T-helper 17 cell (primary cell): ENCODE measurements around the gene POLA2. TPM values are rescaled to one million over a fixed set of nuclear protein-coding genes. Genes with fewer than 3 reads are reported as not detected.
"Not testable (repeated sequence)": the region's sequence is repeated elsewhere in the genome, so short reads cannot be mapped to it uniquely, and the experiment has no call there.

Experiments
- ATAC-seq: fragments of 150-1000 bp; cut with Tn5 transposase; 2 replicates; pipeline ENCODE4 v1.10.0; 2021; ENCODE audit warnings: mild to moderate bottlenecking, moderate library complexity
- DNase-seq, 3 donors: peaks; one replicate each; pipeline versions ENCODE4 v3.0.0 to v3.0.0-alpha.2; 2020 to 2021
- H3K9me3 ChIP-seq: one replicate; pipeline ENCODE4 v1.7.0; 2013; ENCODE audit warnings: low read length, mild to moderate bottlenecking; ENCODE audit not compliant: control insufficient read depth, poor library complexity, severe bottlenecking
- H3K27ac Mint-ChIP-seq: one replicate; pipeline ENCODE4 v1.8.0; 2022; ENCODE audit warnings: mild to moderate bottlenecking, moderate library complexity, mixed read lengths
- H3K27me3 Mint-ChIP-seq: one replicate; pipeline ENCODE4 v1.8.0; 2022; ENCODE audit warnings: mixed read lengths
- H3K36me3 Mint-ChIP-seq: one replicate; pipeline ENCODE4 v1.8.0; 2022; ENCODE audit warnings: low read depth, mixed read lengths
- H3K4me1 Mint-ChIP-seq: one replicate; pipeline ENCODE4 v1.8.0; 2022; ENCODE audit warnings: mild to moderate bottlenecking, mixed read lengths
- H3K4me3 Mint-ChIP-seq: one replicate; pipeline ENCODE4 v1.8.0; 2022; ENCODE audit warnings: mild to moderate bottlenecking, moderate library complexity, mixed read lengths
- total RNA-seq, 4 donors: library from RNA in 2 of 4; stranded (reverse) in 2 of 4; gene quantifications; one replicate each; pipeline ENCODE4 v1.2.3 and lab custom pipeline; 2022 to 2026

POLA2 gene
- total RNA-seq, 2 donors from 2014 or later: 13.0 to 15.4 TPM

DNA sequence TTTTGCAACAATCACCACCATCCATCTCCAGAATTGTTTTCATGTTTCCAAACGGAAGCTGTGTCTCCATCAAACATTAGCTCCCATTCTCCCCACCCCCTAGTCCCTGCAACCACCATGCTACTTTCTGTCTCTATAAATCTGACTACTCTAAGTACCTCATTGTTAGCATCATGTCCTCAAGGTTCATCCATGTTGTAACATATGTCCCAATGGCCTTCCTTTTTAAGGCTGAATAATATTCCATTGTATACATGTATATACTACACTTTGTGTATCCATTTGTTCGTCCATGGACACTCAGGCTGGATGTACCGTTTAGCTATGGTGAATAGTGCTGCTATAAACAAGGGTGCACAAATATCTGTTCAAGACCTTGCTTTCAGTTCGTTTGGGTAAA is 63.7 kb downstream of the POLA2 start:
- ATAC-seq (no peak), DNase-seq (no peak)
- H3K9me3 ChIP-seq: no peaks in the 10 kb centered on the region
- Mint-ChIP-seq H3K27ac (no peak overlapping the region), H3K36me3 (no peaks in the 10 kb centered on the region), H3K4me3 (no peak overlapping the region), H3K4me1 (peaks cover 4% of the 10 kb centered on the region), H3K27me3 (peaks cover 13% of the 10 kb centered on the region)

- H3K4me3 Mint-ChIP-seq: no peak overlapping the region
- ATAC-seq (no peak), DNase-seq (no peak)
- H3K36me3 Mint-ChIP-seq: no peaks in the 10 kb centered on the region
- H3K9me3 ChIP-seq: no peaks in the 10 kb centered on the region
- no peak overlapping the region for H3K27ac Mint-ChIP-seq
- H3K4me1 Mint-ChIP-seq: peaks cover 4% of the 10 kb centered on the region
- H3K27me3 Mint-ChIP-seq: peaks cover 12% of the 10 kb centered on the region
These were observed 65.3 kb downstream of the POLA2 start for GRCh38 chr11:65327021-65327420.

DNA sequence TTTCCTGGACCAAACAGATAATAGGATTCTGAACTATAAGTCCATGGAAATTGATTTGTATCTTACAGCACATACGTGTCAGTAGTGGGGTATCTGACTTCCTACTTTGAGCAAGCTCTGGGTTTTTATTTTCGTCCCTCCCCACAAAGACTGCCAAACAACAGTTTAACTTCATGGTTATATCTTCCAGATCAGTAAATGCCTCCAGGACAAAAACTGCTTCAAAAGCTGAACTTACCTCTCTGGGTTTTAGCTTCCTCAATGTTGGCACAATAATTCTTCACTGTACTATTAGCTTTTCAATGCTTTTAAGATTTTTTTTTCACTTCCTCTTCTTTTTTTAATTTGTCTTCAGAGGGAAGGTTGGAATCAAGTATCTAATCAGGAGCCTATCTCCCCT is 67.7 kb downstream of the POLA2 start:
- peaks cover 2% of the 10 kb centered on the region for H3K36me3 Mint-ChIP-seq
- no peaks in the 10 kb centered on the region for H3K9me3 ChIP-seq
- H3K4me3 Mint-ChIP-seq: no peak overlapping the region
- H3K4me1 Mint-ChIP-seq: peaks cover 9% of the 10 kb centered on the region
- ATAC-seq (no peak), DNase-seq (no peak)
- H3K27me3 Mint-ChIP-seq: no peaks in the 10 kb centered on the region
- H3K27ac Mint-ChIP-seq: peak overlapping the region; percentile 37

DNA sequence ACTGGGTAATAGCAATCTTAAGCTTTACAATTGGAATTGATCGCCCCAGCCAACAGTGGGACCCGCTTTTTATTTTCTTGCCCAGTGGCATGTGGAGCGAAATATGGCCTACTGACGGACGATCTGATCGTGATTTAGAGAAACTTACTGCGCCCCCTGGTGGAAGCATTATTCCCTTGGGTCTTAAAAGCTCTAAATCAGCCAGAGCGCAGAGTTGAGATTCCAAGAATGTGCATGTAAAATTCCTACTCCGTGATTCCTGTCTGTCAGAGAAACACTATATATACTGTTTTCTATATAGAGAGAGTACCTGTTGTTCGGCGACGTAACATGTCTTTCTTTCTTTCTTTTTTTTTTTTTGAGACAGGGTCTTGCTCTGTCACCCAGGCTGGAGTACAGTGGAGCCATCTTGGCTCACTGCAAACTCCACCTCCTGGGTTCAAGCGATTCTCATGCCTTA is 68.2 kb downstream of the POLA2 start:
- no peaks in the 10 kb centered on the region for H3K9me3 ChIP-seq
- Mint-ChIP-seq H3K4me3 (no peak overlapping the region), H3K36me3 (peaks cover 4% of the 10 kb centered on the region), H3K27me3 (no peaks in the 10 kb centered on the region), H3K4me1 (peaks cover 14% of the 10 kb centered on the region), H3K27ac (peak overlapping the region; percentile 37)
- ATAC-seq: peak; percentile 28
- peak; percentile 55 to 73 (median 63) for DNase-seq

- peaks cover 4% of the 10 kb centered on the region for H3K36me3 Mint-ChIP-seq
- H3K4me1 Mint-ChIP-seq: peaks cover 20% of the 10 kb centered on the region
- ATAC-seq (no peak), DNase-seq (no peak)
- no peak overlapping the region for H3K27ac Mint-ChIP-seq
- no peaks in the 10 kb centered on the region for H3K9me3 ChIP-seq
- no peaks in the 10 kb centered on the region for H3K27me3 Mint-ChIP-seq
- no peak overlapping the region for H3K4me3 Mint-ChIP-seq
These were observed 68.8 kb downstream of the POLA2 start for GRCh38 chr11:65330544-65330943.

DNA sequence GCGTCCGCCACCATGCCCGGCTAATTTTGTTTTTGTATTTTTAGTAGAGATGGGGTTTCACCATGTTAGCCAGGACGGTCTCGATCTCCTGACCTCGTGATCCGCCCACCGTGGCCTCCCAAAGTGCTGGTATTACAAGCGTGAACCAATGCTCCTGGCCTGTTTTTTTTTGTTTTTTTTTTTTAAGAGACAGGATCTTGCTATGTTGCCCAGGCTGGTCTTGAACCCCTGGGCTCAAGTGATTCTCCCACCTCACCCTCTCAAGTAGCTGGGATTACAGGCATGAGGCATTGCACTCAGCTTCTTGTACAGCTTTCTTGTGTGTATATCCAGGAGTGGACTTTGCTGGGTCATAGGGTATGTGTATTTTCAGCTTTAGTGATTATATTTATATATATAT is 70.8 kb downstream of the POLA2 start:
- H3K27ac Mint-ChIP-seq, DNase-seq, ATAC-seq, H3K36me3 Mint-ChIP-seq, H3K27me3 Mint-ChIP-seq, H3K9me3 ChIP-seq, H3K4me3 Mint-ChIP-seq: not testable (repeated sequence)
- H3K4me1 Mint-ChIP-seq: peaks cover 22% of the 10 kb centered on the region

DNA sequence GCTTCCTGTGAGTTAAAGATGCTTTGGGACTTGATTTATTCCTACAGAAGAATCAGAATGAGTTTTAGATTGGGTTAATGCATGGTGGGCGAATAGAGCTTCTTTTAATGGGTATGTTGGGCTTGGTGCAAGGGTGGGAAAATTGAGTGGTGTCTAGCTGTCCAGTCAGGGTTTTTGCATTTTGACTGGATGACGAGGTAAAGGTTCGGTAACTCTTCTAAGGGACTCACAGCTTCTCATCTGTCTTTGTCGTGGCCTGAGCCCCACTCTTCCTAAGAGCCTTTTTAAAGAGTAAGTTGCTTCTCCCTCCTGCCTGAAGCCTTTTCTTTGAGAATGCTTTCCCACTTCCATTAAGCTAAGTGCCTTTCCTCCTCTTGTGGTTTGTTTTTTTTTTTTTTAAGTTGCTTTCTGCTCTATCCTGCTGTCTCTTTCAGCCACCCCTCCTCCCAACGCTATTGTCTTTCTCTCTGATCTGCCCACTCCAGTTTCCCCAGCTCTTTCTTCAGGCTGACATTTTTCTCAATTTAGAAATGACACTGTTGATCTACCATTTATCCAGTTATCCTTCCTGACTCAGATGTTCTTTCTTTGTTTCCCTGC is 73.0 kb downstream of the POLA2 start:
- peak overlapping the region; percentile 96 for H3K27ac Mint-ChIP-seq
- peaks cover 4% of the 10 kb centered on the region for H3K36me3 Mint-ChIP-seq
- H3K4me1 Mint-ChIP-seq: peaks cover 31% of the 10 kb centered on the region
- H3K9me3 ChIP-seq: no peaks in the 10 kb centered on the region
- H3K4me3 Mint-ChIP-seq: peak overlapping the region; percentile 98
- no peak for ATAC-seq
- DNase-seq: no peak
- H3K27me3 Mint-ChIP-seq: no peaks in the 10 kb centered on the region

GRCh38 chr11:65338676-65339075 is 76.9 kb downstream of the POLA2 start:
- Mint-ChIP-seq H3K4me3 (peak overlapping the region; percentile 77), H3K27me3 (no peaks in the 10 kb centered on the region), H3K4me1 (peaks cover 30% of the 10 kb centered on the region), H3K27ac (peak overlapping the region; percentile 90), H3K36me3 (peaks cover 3% of the 10 kb centered on the region)
- DNase-seq (no peak), ATAC-seq (no peak)
- no peaks in the 10 kb centered on the region for H3K9me3 ChIP-seq

DNA sequence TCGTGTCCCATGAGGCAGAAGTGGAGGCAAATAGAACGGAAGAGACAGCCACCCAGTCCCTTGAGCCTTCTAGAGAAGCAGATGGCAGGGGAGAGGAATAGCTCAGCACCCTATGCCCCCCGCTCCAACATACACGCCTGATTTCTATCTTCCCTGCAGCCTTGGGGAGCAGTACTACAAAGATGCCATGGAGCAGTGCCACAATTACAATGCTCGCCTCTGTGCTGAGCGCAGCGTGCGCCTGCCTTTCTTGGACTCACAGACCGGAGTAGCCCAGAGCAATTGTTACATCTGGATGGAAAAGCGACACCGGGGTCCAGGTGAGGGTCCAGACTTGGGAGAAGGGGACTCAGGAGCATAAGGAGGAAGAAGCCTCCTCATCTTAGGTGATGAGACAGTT is 78.5 kb downstream of the POLA2 start:
- H3K36me3 Mint-ChIP-seq: peaks cover 2% of the 10 kb centered on the region
- peak overlapping the region; percentile 90 for H3K27ac Mint-ChIP-seq
- ATAC-seq (no peak), DNase-seq (no peak)
- no peak overlapping the region for H3K4me3 Mint-ChIP-seq
- peaks cover 19% of the 10 kb centered on the region for H3K4me1 Mint-ChIP-seq
- H3K27me3 Mint-ChIP-seq: no peaks in the 10 kb centered on the region
- H3K9me3 ChIP-seq: no peaks in the 10 kb centered on the region

GRCh38 chr11:65341856-65342255 is 80.1 kb downstream of the POLA2 start:
- Mint-ChIP-seq H3K36me3 (peaks cover 8% of the 10 kb centered on the region), H3K4me3 (no peak overlapping the region), H3K27ac (no peak overlapping the region), H3K27me3 (no peaks in the 10 kb centered on the region), H3K4me1 (peaks cover 20% of the 10 kb centered on the region)
- no peaks in the 10 kb centered on the region for H3K9me3 ChIP-seq
- no peak for DNase-seq
- no peak for ATAC-seq

Other genes with a start within 250 kb of the POLA2 start
- gene ARL2, start 247.8 kb upstream of the POLA2 start, total RNA-seq: 10 to 100 TPM; 17.2 to 21.6 TPM
- gene SNX15, start 234.5 kb upstream of the POLA2 start, total RNA-seq: 10 to 100 TPM; 19.7 to 20.8 TPM
- gene SAC3D1, start 220.8 kb upstream of the POLA2 start, total RNA-seq: 1 to 10 TPM; 1.9 to 3.9 TPM
- gene NAALADL1, start 203.4 kb upstream of the POLA2 start, total RNA-seq: 10 to 100 TPM; 12.5 to 16.0 TPM
- under 1 TPM; 0.37 to 0.90 TPM for gene CDCA5, start 177.9 kb upstream of the POLA2 start, total RNA-seq
- 10 to 100 TPM; 40.7 to 50.2 TPM for gene ZFPL1, start 177.7 kb upstream of the POLA2 start, total RNA-seq
- gene VPS51, start 165.7 kb upstream of the POLA2 start, total RNA-seq: 100 to 1,000 TPM; 181 to 217 TPM
- 10 to 100 TPM; 15.2 to 18.5 TPM for gene TM7SF2, start 150.1 kb upstream of the POLA2 start, total RNA-seq
- 1 to 10 TPM; 7.5 to 8.7 TPM for gene ZNHIT2, start 144.3 kb upstream of the POLA2 start, total RNA-seq
- 1,000 to 10,000 TPM; 1,401 to 1,408 TPM for gene FAU, start 139.8 kb upstream of the POLA2 start, total RNA-seq
- 10 to 100 TPM; 42.8 to 44.8 TPM for gene MRPL49, start 139.6 kb upstream of the POLA2 start, total RNA-seq
- 10 to 100 TPM; 80.6 to 81.1 TPM for gene SYVN1, start 127.4 kb upstream of the POLA2 start, total RNA-seq
- gene SPDYC, start 91.7 kb upstream of the POLA2 start, total RNA-seq: under 1 TPM in 1 of 2 donors, not detected in 1; 0.68 TPM
- gene CAPN1, start 80.0 kb upstream of the POLA2 start, total RNA-seq: 100 to 1,000 TPM; 154 to 190 TPM
- under 1 TPM in 1 of 2 donors, not detected in 1; 0.55 TPM for gene CDC42EP2, start 52.9 kb downstream of the POLA2 start, total RNA-seq
- 10 to 100 TPM; 49.1 to 62.6 TPM for gene DPF2, start 71.9 kb downstream of the POLA2 start, total RNA-seq
- under 1 TPM; 0.21 to 0.45 TPM for gene TIGD3, start 92.8 kb downstream of the POLA2 start, total RNA-seq
- 10 to 100 TPM; 57.7 to 61.6 TPM for gene SLC25A45, start 120.7 kb downstream of the POLA2 start, total RNA-seq
- 10 to 100 TPM; 29.2 to 37.5 TPM for gene FRMD8, start 124.7 kb downstream of the POLA2 start, total RNA-seq
- gene NEAT1, start 160.8 kb downstream of the POLA2 start, total RNA-seq: 100 to 1,000 TPM; 554 to 555 TPM
- gene MALAT1, start 237.1 kb downstream of the POLA2 start, total RNA-seq: over 10,000 TPM; 25,853 to 29,025 TPM